Superior temporal gyrus (tissue), 1 donor: ENCODE results near the gene OR8B12.

Experiments
- DNase-seq: peaks from one replicate; pipeline ENCODE4 v3.0.0-alpha.2; 2016; ENCODE audit errors: extremely low spot score

OR8B12 gene, protein sequence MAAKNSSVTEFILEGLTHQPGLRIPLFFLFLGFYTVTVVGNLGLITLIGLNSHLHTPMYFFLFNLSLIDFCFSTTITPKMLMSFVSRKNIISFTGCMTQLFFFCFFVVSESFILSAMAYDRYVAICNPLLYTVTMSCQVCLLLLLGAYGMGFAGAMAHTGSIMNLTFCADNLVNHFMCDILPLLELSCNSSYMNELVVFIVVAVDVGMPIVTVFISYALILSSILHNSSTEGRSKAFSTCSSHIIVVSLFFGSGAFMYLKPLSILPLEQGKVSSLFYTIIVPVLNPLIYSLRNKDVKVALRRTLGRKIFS

GRCh38 chr11:124543554-124543953, at the start of gene OR8B12:
TSS of gene OR8B12 (minus strand) at chr11:124543654. CDS start at chr11:124543654, 0 bp downstream.
- DNase-seq = no peak

DNA sequence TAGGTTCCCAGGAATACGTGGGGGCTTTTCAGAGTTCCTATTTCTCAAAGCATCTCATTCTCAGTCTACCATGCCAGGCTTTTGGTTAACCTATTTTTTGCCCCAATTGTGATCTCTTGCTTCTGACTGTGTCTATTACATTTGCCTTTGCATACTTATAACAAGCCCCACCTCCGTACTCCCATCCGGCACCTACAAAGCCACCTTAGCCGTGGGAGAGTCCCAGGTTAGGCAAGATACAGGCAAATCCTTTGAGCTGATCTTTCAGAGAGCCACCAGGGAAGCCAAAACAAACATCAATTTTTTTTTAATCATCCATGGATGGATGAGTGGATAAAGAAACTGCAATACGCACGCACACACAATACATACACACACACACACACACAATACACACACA, 49.2 kb upstream of the OR8B12 start:
- DNase-seq = no peak

DNA sequence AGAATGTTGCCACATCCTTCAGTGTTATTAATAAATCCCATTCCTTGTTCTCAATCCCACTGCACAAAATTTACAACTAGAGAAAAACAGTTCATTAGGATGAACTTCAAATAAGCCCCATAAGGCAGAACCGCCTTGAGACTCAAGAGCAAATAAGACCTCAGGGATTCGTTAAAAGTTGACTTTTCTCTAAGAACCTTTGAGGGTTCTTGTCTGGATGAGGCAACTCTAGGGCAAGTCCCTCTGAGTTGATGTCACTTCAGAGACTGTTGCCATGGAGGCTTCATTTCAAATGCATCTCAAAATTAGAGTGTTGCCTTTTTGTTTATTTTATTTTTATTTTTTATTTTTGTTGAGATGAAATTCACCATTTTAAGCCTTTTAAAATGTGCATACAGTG, 48.0 kb upstream of the OR8B12 start:
- DNase-seq = no peak

DNA sequence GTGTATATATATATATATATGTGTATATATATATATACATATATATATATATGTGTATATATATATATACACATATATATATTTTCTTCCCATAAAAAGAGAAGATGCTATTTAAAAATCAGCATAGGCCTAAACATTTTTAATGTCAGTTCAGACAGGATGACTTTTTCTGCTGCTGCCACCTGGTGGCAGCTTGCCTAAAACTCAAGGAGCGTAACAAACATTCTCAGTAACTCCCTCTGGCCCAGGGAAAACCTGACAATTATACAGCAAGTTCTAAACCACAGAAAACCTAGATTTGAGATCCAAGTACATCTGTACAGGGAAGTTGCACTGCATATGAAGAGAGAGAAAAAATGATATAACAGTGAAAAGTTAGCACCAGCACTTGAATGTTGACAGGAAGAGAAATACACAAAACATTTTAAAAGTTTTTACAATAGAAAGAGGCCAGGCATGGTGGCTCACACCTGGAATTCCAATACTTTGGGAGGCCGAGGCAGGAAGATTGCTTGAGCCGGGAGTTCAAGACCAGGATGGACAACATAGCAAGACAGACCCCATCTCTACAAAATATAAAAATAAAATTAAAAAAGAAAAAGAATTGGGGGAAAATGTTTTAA, 42.9 kb upstream of the OR8B12 start:
- peak; percentile 85 for DNase-seq

DNA sequence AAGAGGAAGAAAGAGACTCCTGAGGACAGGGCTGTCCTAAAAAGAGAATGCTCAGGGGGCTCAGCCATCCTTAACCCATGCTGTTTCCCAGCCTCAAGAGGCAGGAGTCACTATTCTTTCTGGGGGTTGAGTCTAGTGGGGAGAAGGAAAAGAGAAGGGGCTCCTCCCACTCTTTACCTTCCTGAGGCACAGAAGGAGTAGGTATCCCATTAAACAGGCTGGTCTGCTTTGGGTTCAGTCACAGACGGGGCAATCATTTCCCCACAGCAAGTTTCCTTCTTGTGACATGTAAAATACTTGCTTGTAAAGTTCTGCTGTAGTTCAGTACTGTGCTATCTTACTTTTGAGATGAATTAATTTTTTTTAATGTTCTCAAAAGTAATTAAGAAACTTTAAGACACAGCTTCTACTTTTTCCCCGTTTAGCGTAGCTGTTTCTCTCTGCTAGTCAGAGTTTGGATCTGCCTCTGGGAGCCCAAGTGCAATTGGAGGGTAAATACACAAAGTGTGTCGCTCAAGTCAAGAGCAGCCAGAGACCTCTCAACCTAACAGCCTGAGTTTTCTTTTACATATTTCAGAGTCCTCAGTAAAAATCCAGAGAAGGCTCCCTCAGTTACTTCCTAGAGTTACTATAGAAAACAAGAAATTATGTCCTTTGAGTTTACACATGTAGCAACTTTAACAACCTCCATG, 41.4 kb upstream of the OR8B12 start:
- no peak for DNase-seq

GRCh38 chr11:124583781-124584180, 40.3 kb upstream of the OR8B12 start:
- no peak for DNase-seq

GRCh38 chr11:124582565-124582964, 39.1 kb upstream of the OR8B12 start:
- DNase-seq = peak; percentile 31

DNA sequence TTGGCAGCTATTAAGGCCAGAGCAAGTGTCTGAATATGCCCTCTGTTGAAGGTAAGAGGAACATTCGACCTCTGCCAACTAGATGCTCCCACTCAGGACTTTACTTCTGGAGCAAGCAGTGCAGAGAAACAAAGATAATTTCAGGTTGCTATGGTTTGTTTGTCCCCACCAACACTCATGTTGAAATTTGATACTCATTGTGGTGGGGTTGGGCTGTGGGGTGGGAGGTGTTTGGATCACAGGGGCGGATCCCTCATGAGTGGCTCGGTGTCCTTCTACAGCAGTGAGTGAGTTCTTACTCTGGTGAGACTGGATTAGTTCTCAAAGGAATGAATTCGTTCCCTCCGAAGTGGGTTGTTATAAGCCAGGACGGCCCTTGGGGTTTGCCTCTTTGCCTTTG, 38.4 kb upstream of the OR8B12 start:
- no peak for DNase-seq

DNA sequence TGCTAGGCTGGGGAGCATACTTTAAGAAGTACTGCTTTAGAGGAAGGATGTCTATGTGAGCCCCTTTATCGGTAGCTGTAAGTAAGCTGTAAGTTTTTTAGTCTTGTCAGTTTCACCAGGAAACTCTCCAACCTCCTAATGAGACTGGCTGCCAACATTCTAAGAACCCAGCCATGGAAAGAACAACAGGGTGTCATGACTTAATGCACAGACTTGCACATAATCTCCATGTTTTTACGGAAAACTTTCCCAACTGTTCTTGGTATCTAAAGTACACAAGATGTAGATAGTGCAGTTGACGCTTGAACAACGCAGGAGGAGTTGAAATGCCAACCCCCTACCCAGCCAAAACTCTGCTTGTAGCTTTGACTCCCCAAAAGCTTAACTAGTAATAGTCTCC, 35.3 kb upstream of the OR8B12 start:
- no peak for DNase-seq

DNA sequence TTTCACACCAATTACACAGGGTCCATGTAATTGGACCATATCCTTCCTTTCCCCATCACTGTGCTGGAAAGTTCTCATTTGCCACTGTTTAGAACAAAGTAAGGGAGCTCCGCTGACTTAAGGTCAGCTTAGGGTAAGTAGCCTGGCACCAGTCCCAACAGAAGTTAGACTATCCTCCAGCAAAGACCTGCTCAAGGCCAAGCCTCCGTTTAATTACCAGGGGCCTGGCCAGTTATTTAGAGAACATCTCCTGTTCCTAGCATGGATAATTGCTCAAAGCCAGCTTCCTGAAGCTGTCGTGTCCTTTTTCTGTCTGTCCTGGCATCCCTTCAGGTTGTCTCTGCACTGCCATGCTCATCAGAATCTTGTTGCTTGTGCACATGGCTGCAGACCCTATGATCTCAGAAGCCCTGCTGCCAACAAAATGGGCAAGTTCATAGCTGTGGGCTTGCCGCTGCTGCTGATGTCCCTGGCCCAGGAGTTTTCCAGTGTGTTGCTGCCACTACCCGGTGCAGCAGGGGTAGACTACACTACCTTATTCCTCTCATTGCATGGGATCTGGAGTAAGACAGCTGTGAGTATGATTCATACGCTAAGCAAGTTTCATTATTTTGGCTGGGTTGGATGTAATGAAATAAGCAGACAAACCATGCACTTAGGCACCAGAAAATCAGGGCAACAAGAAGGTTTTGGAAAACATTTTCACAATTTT, 34.4 kb upstream of the OR8B12 start:
- DNase-seq = peak; percentile 34

GRCh38 chr11:124570160-124570559, 26.7 kb upstream of the OR8B12 start:
- DNase-seq = no peak

DNA sequence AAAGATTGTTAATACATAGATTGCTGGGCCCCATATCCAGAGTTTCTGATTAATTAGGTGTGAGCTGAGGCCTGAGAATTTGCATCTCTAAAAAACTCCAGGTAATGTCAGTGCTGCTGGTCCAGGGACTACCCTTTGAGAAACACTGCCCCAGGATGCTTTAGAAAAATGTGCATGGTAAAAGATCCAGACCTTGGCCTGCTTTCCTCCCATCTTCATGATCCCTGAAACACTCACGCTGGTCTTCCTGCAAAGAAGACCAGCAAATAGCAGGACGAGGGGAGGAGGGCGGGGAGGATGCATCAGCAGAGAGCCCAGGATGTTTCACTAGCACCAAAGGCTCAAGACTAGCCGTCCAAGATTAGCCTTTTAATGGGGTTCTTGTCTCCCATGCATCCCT, 26.2 kb upstream of the OR8B12 start, which contains the start of gene OR8A1:
TSS of gene OR8A1 (plus strand) at position 301 of the 400 bp plus-strand sequence. CDS start 123 bp downstream, outside the sequence.
- DNase-seq = no peak

DNA sequence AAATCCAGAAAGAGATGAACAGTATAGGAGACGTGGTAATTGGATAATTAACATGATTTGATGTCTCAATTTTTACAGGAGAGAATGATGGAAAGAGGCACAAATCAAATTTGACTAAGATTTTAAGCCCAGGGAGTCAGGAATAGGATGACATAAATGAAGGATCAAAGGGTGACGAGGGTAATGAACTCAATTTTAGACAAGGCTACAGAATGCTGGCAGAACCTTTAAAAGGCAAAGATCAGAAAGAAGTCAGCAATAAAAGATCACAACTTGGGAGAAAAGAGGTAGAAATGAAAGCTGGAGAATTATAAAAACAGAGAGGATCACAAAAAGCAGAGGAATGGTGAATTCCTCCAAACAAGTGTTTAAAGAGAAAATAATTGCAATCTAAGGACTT, 13.4 kb upstream of the OR8B12 start:
- DNase-seq = no peak

- no peak for DNase-seq
Observed at GRCh38 chr11:124551987-124552386, 8.5 kb upstream of the OR8B12 start.

DNA sequence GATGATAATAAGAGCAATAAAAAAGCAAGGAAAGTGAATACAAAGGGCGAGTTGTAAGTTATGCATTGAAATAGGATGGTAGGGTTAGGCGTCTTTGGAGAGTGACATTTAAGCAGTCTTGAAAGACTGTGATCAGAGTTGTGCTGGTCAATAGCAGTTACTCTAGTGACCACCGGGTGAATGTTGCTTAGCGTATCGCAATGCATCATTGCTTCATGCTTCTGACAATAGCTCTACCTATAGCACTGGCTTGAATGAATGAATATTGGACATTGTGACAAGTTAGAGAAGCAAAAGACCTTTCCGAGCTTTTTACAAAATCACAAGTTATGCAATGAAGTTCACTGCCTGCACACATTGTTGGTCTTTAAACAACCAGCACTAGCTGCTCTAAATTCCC, 7.7 kb upstream of the OR8B12 start:
- no peak for DNase-seq

GRCh38 chr11:124543145-124543544, 309 bp downstream of the OR8B12 start:
- DNase-seq = no peak

GRCh38 chr11:124541204-124541603, 2.2 kb downstream of the OR8B12 start:
- no peak for DNase-seq

GRCh38 chr11:124538019-124538418, 5.4 kb downstream of the OR8B12 start:
- no peak for DNase-seq

DNA sequence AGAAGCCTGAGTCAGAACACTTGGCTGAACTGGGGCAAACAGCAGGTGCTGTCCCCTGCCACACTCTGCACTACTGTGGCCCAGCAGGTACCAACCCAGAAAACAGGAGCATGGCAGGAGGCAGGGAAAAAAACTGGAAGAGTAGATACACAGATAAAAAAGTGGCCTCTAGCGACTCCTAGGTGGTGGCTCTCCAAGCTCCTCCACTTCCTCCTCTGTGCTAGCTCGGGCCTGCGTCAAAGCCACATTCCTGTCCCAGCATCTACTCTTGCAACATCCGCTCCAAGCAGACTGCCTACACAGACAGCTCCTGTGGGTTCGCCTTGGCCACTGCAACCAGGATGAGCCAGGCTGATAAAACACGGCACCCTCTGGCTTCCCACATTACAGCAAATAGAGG, 6.9 kb downstream of the OR8B12 start:
- DNase-seq = no peak

GRCh38 chr11:124535552-124536232, 7.8 kb downstream of the OR8B12 start:
- no peak for DNase-seq

GRCh38 chr11:124534051-124534450, 9.4 kb downstream of the OR8B12 start:
- DNase-seq = no peak

DNA sequence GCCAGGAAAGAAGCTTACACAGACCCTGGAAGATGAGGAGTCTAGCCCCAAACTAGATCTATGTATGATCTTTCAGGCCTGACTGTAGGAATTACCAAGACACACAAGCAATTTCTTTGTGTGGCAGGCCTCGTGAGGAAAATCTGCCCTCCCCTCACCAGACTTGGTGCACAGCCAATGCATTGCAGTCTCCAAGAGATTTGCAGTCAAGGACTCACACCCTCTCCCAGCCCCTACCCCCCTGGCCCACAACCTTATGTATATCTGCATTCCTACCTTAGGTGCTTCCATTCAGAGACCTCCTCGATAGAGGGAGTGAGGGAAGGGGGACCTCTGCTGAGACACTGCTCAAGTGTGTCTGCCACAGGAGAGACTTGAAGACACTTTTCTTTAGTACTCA, 9.8 kb downstream of the OR8B12 start:
- no peak for DNase-seq
